Measurements from ENCODE around the gene MAFF. TPM values are rescaled to one million over a fixed set of nuclear protein-coding genes. Genes with fewer than 3 reads are reported as not detected.
"Not testable (repeated sequence)": the region's sequence is repeated elsewhere in the genome, so short reads cannot be mapped to it uniquely, and the experiment has no call there.

Gene MAFF
- total and polyA plus RNA-seq, 7 experiments from 2014 or later = 1.6 to 72.6 (median 5.1) TPM

DNA sequence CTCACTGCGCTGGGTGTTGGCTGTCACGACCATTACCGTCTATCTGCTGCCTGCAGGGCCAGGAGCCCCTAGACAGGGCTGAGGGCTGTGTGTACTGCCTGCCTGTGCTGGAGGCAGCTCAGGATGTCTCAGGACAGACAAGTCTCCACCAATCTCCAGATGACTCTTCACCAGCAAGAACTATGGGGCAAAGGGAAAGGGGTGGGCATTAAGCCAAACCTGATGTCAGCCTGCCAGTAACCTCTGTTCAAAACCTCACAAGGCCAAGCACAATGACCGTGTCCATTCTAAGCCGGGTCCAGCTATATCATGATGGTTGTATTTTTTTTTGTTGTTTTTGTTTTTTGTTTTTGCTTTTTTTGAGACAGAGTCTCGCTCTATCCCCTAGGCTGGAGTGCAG lies 31.6 kb downstream of the MAFF start:
- Histone ChIP-seq H3K9me3 (ENCODE audit: control insufficient read depth in 2 of 3, low read length in 3 of 3) (no peaks in the 10 kb centered on the region), H3K27me3 (ENCODE audit: control insufficient read depth in 2 of 2, insufficient read depth in 2 of 2, low read length in 2 of 2) (no peaks in the 10 kb centered on the region), H3K4me3 (ENCODE audit: low read length) (no peak overlapping the region), H3K36me3 (ENCODE audit: control insufficient read depth in 2 of 3, insufficient read depth in 3 of 3, low read length in 3 of 3) (peaks cover 0 to 78% (median 9%) of the 10 kb centered on the region in 3 experiments), H3K4me1 (ENCODE audit: control insufficient read depth in 2 of 2, insufficient read depth in 2 of 2, low read length in 2 of 2) (no peaks in the 10 kb centered on the region), H3K27ac (ENCODE audit: low read depth, low read length) (no peak overlapping the region)
- intact Hi-C loops (cut with micrococcal nuclease) = no loop called here
- Mint-ChIP-seq H3K27me3 (no peaks in the 10 kb centered on the region), H3K27ac (peak overlapping the region in 1 of 9 donors; percentile 55), H3K9me3 (no peaks in the 10 kb centered on the region), H3K4me1 (peaks cover 0 to 11% (median 0%) of the 10 kb centered on the region in 7 donors), H3K4me3 (no peak overlapping the region), H3K36me3 (peaks cover 0 to 30% (median 6%) of the 10 kb centered on the region in 5 donors)
- ChIA-PET POLR2A (no interaction called here), CTCF (no interaction called here)
- DNase-seq = no peak
- no peak for ATAC-seq

DNA sequence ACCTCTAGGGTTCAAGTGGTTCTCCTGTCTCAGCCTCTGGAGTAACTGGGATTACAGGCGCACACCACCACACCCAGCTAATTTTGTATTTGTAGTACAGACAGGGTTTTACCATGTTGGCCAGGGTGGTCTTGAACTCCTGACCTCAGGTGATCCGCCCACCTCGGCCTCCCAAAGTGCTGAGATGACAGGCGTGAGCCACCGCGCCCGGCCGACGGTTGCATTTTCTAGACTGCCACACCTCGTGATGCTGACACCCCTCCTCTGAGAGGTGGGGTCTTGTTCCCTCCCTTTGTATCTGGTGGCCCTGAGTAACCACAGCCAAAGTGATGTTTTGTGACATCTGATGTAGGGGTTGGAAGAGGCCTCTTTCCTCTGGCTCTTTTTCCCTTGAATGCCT lies 32.1 kb downstream of the MAFF start:
- H3K9me3 ChIP-seq (ENCODE audit: control insufficient read depth in 2 of 3, low read length in 3 of 3); ATAC-seq; H3K4me3 Mint-ChIP-seq; H3K4me1 ChIP-seq (ENCODE audit: control insufficient read depth in 2 of 2, insufficient read depth in 2 of 2, low read length in 2 of 2); DNase-seq; H3K9me3 Mint-ChIP-seq; H3K27ac ChIP-seq (ENCODE audit: low read depth, low read length); H3K27me3 Mint-ChIP-seq; CTCF ChIA-PET; H3K4me3 ChIP-seq (ENCODE audit: low read length); H3K4me1 Mint-ChIP-seq; intact Hi-C loops (cut with micrococcal nuclease); POLR2A ChIA-PET; H3K27me3 ChIP-seq (ENCODE audit: control insufficient read depth in 2 of 2, insufficient read depth in 2 of 2, low read length in 2 of 2): not testable (repeated sequence)
- peaks cover 0 to 75% (median 9%) of the 10 kb centered on the region in 3 experiments for H3K36me3 ChIP-seq (ENCODE audit: control insufficient read depth in 2 of 3, insufficient read depth in 3 of 3, low read length in 3 of 3)
- H3K36me3 Mint-ChIP-seq = peaks cover 0 to 28% (median 6%) of the 10 kb centered on the region in 5 donors
- peak overlapping the region in 1 of 9 donors; percentile 55 for H3K27ac Mint-ChIP-seq

DNA sequence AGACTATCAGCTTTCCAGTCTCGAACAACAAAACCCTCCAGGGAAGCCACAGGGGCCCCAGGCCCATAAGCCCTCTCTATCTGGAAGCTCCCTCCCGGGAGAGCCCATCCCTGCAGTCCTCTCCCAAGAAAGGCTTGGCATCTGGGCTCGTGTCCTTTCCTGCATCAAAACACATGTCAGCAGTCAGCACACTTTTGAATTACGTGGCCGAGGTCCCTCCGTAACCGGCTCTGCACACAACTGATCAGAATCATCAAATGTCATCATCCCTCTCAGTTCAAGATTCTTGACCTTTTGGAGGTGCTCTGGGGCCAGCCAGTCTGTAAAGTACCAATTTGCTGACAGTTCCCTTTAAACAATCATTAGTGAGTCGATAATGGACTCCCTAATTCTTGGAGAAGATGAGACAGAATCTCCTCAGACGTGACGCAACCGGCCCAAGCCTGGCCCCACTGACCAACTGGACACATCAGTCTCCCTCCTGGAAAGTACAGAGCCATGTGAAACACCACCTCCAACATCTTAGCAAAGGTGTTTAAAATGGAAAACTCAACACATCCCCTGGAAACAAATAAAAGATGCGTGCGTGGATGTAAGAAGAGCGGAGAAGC lies 33.6 kb downstream of the MAFF start:
- Mint-ChIP-seq H3K27me3 (no peaks in the 10 kb centered on the region), H3K36me3 (peaks cover 5 to 31% (median 6%) of the 10 kb centered on the region in 5 donors), H3K9me3 (no peaks in the 10 kb centered on the region), H3K4me1 (peaks cover 0 to 4% (median 0%) of the 10 kb centered on the region in 7 donors), H3K4me3 (no peak overlapping the region), H3K27ac (no peak overlapping the region)
- ChIA-PET CTCF (no interaction called here), POLR2A (no interaction called here)
- Histone ChIP-seq H3K4me1 (ENCODE audit: control insufficient read depth in 2 of 2, insufficient read depth in 2 of 2, low read length in 2 of 2) (no peaks in the 10 kb centered on the region), H3K36me3 (ENCODE audit: control insufficient read depth in 2 of 3, insufficient read depth in 3 of 3, low read length in 3 of 3) (peaks cover 0 to 70% (median 12%) of the 10 kb centered on the region in 3 experiments), H3K27ac (ENCODE audit: low read depth, low read length) (no peak overlapping the region), H3K4me3 (ENCODE audit: low read length) (no peak overlapping the region), H3K9me3 (ENCODE audit: control insufficient read depth in 2 of 3, low read length in 3 of 3) (no peaks in the 10 kb centered on the region), H3K27me3 (ENCODE audit: control insufficient read depth in 2 of 2, insufficient read depth in 2 of 2, low read length in 2 of 2) (no peaks in the 10 kb centered on the region)
- intact Hi-C loops (cut with micrococcal nuclease) = no loop called here
- no peak for DNase-seq
- no peak for ATAC-seq

DNA sequence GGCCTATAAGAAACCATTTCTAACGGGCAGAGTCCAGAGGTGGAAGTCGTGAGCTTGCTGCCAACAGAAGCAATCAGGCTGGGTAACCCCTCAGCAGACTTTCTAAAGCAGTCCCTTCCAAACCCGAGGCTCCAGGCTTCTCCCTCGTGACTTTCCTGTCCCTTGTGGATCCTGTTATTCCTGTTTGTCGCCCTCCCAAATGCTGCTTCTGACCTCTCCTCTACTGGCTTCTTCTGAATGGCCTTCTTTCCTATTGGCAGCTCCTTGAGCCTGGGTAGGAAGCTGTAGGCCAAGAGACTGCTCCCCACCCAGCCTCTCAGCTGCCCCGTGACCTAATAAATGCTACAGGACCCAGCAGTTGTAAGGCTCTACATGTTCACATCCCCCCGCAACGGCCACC lies 35.0 kb downstream of the MAFF start:
- Histone ChIP-seq H3K4me1 (ENCODE audit: control insufficient read depth in 2 of 2, insufficient read depth in 2 of 2, low read length in 2 of 2) (no peaks in the 10 kb centered on the region), H3K9me3 (ENCODE audit: control insufficient read depth in 2 of 3, low read length in 3 of 3) (no peaks in the 10 kb centered on the region), H3K36me3 (ENCODE audit: control insufficient read depth in 2 of 3, insufficient read depth in 3 of 3, low read length in 3 of 3) (peaks cover 0 to 63% (median 3%) of the 10 kb centered on the region in 3 experiments), H3K4me3 (ENCODE audit: low read length) (no peak overlapping the region), H3K27ac (ENCODE audit: low read depth, low read length) (no peak overlapping the region), H3K27me3 (ENCODE audit: control insufficient read depth in 2 of 2, insufficient read depth in 2 of 2, low read length in 2 of 2) (no peaks in the 10 kb centered on the region)
- H3K4me1 Mint-ChIP-seq = peaks cover 0 to 3% (median 0%) of the 10 kb centered on the region in 7 donors
- peaks cover 0 to 24% (median 6%) of the 10 kb centered on the region in 5 donors for H3K36me3 Mint-ChIP-seq
- no peak overlapping the region for H3K4me3 Mint-ChIP-seq
- DNase-seq = no peak
- no peaks in the 10 kb centered on the region for H3K9me3 Mint-ChIP-seq
- ATAC-seq = no peak
- H3K27me3 Mint-ChIP-seq = no peaks in the 10 kb centered on the region
- intact Hi-C loops (cut with micrococcal nuclease) = no loop called here
- POLR2A ChIA-PET = no interaction called here
- CTCF ChIA-PET = no interaction called here
- peak overlapping the region in 3 of 9 donors; percentile 2 to 62 (median 33) for H3K27ac Mint-ChIP-seq

DNA sequence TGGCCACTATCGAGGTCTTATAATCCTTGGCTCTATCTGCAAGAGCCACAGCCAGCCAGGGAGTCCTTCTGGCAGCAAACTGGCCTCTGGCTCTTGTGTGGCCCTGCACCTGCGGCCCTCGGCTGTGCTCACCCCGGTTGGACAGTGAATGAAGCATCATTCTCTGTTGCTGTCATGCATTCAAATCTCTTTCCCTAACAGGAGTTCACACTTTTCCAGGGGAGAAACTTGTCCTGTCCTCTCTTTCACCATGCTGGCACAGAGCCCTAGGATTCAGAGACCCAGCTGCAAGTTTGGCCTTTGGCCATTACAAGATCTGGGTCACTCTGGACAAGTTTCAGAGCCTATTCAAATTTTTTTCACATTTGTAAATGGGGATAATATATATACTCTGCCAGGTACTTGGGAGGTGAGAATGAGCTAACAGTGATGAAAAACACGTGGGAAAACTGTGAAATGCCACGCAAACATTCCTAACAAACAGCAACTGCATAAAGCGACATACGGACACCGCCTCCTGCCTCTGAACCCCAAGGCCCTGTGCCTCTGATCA lies 36.8 kb downstream of the MAFF start:
- H3K9me3 Mint-ChIP-seq = no peaks in the 10 kb centered on the region
- no peak for ATAC-seq
- peaks cover 0 to 21% (median 7%) of the 10 kb centered on the region in 5 donors for H3K36me3 Mint-ChIP-seq
- peak overlapping the region in 1 of 9 donors; percentile 63 for H3K27ac Mint-ChIP-seq
- no peak overlapping the region for H3K27ac ChIP-seq (ENCODE audit: low read depth, low read length)
- ChIA-PET CTCF (no interaction called here), POLR2A (no interaction called here)
- H3K4me3 ChIP-seq (ENCODE audit: low read length) = no peak overlapping the region
- H3K36me3 ChIP-seq (ENCODE audit: control insufficient read depth in 2 of 3, insufficient read depth in 3 of 3, low read length in 3 of 3) = peaks cover 0 to 57% (median 3%) of the 10 kb centered on the region in 3 experiments
- intact Hi-C loops (cut with micrococcal nuclease) = no loop called here
- H3K9me3 ChIP-seq (ENCODE audit: control insufficient read depth in 2 of 3, low read length in 3 of 3) = no peaks in the 10 kb centered on the region
- H3K27me3 Mint-ChIP-seq = no peaks in the 10 kb centered on the region
- H3K4me1 ChIP-seq (ENCODE audit: control insufficient read depth in 2 of 2, insufficient read depth in 2 of 2, low read length in 2 of 2) = no peaks in the 10 kb centered on the region
- no peaks in the 10 kb centered on the region for H3K27me3 ChIP-seq (ENCODE audit: control insufficient read depth in 2 of 2, insufficient read depth in 2 of 2, low read length in 2 of 2)
- DNase-seq = no peak
- H3K4me3 Mint-ChIP-seq = no peak overlapping the region
- peaks cover 0 to 3% (median 0%) of the 10 kb centered on the region in 7 donors for H3K4me1 Mint-ChIP-seq

DNA sequence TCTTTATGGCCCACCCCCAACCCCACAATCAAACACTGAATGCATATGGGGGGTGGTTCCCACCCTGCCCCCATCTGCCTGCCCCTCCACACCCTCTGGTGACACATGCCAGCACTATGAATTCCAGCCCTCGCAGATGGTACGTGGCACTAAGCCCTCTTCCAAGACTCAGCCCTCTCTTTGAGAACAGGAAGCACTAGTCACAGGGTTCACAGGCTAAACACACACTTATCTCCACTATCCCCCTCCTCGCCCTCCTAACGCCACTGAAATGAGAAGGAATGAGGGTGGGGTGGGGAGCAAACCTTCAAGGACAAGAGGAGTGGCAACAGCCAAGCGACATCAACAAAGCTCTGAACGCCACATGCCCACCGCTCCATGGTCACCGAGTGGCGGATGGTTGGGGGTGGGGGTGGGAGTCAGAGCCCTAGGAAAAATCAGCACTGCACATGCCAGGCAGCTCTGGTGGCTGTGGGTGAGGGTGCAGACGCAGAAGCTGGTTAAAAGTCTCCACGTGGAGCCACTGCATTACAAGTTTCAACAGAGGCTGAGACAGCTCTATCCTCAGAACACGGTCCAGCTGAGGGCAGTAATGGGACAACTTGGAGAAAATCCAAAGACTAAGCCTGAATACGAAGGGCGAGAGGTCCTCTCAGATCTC lies 37.4 kb downstream of the MAFF start:
- Mint-ChIP-seq H3K36me3 (peaks cover 0 to 27% (median 9%) of the 10 kb centered on the region in 5 donors), H3K4me1 (peaks cover 0 to 3% (median 0%) of the 10 kb centered on the region in 7 donors), H3K27me3 (no peaks in the 10 kb centered on the region), H3K9me3 (no peaks in the 10 kb centered on the region), H3K27ac (no peak overlapping the region), H3K4me3 (no peak overlapping the region)
- peaks cover 0 to 59% (median 6%) of the 10 kb centered on the region in 3 experiments for H3K36me3 ChIP-seq (ENCODE audit: control insufficient read depth in 2 of 3, insufficient read depth in 3 of 3, low read length in 3 of 3)
- POLR2A ChIA-PET = no interaction called here
- no peaks in the 10 kb centered on the region for H3K27me3 ChIP-seq (ENCODE audit: control insufficient read depth in 2 of 2, insufficient read depth in 2 of 2, low read length in 2 of 2)
- ATAC-seq (no peak), DNase-seq (no peak)
- no peaks in the 10 kb centered on the region for H3K4me1 ChIP-seq (ENCODE audit: control insufficient read depth in 2 of 2, insufficient read depth in 2 of 2, low read length in 2 of 2)
- CTCF ChIA-PET = no interaction called here
- intact Hi-C loops (cut with micrococcal nuclease) = no loop called here
- H3K27ac ChIP-seq (ENCODE audit: low read depth, low read length) = no peak overlapping the region
- H3K4me3 ChIP-seq (ENCODE audit: low read length) = no peak overlapping the region
- no peaks in the 10 kb centered on the region for H3K9me3 ChIP-seq (ENCODE audit: control insufficient read depth in 2 of 3, low read length in 3 of 3)

Data from naive thymus-derived CD4-positive, alpha-beta T cell (primary cell).